HAP-1 (cell line): ENCODE measurements around the gene TTLL5.

ENCODE experiments used
- DNase-seq, 2 experiments: peaks; one replicate each; pipeline ENCODE4 v3.0.0-alpha.2; 2016 to 2020; ENCODE audit warnings: low spot score in 2 of 2
- H3K27me3 ChIP-seq: fragments of 250-450 bp; sonication (Bioruptor Pico); 2 replicates; pipeline ENCODE4 v1.5.1; 2020; ENCODE audit warnings: low read depth, mild to moderate bottlenecking, moderate library complexity
- H3K36me3 ChIP-seq: fragments of 250-450 bp; sonication (Bioruptor Pico); replicated peaks from 2 replicates; pipeline ENCODE4 v1.5.1; 2020; ENCODE audit warnings: mild to moderate bottlenecking
- H3K4me1 ChIP-seq: fragments of 250-450 bp; sonication (Bioruptor Pico); 2 replicates; pipeline ENCODE4 v1.5.1; 2020; ENCODE audit warnings: mild to moderate bottlenecking
- H3K4me3 ChIP-seq: fragments of 250-450 bp; sonication (Bioruptor Pico); 2 replicates; pipeline ENCODE4 v1.5.1; 2020; ENCODE audit warnings: mild to moderate bottlenecking, moderate library complexity
- H3K9me3 ChIP-seq: fragments of 250-450 bp; sonication (Bioruptor Pico); 2 replicates; pipeline ENCODE4 v1.5.1; 2020; ENCODE audit warnings: mild to moderate bottlenecking, moderate library complexity
- in situ Hi-C: fragments of 300-500 bp; cut with MboI; formaldehyde crosslinking; loops from 3 replicates; pipeline ENCODE4 v1.14.3; 2020; ENCODE audit warnings: low sequenced_read_pairs, inconsistent platforms, mixed read lengths

Gene TTLL5

GRCh38 chr14:75984674-75985073 lies 323.6 kb downstream of the TTLL5 start:
- Histone ChIP-seq H3K27me3 (no peaks in the 10 kb centered on the region), H3K4me3 (no peak overlapping the region), H3K4me1 (peaks cover 8% of the 10 kb centered on the region), H3K9me3 (no peaks in the 10 kb centered on the region), H3K36me3 (no peaks in the 10 kb centered on the region)
- in situ Hi-C loops = loop anchor here (5.0 kb wide), 1 partner anchor 272 kb away; no protein-coding TSS in a partner anchor
- DNase-seq = no peak

DNA sequence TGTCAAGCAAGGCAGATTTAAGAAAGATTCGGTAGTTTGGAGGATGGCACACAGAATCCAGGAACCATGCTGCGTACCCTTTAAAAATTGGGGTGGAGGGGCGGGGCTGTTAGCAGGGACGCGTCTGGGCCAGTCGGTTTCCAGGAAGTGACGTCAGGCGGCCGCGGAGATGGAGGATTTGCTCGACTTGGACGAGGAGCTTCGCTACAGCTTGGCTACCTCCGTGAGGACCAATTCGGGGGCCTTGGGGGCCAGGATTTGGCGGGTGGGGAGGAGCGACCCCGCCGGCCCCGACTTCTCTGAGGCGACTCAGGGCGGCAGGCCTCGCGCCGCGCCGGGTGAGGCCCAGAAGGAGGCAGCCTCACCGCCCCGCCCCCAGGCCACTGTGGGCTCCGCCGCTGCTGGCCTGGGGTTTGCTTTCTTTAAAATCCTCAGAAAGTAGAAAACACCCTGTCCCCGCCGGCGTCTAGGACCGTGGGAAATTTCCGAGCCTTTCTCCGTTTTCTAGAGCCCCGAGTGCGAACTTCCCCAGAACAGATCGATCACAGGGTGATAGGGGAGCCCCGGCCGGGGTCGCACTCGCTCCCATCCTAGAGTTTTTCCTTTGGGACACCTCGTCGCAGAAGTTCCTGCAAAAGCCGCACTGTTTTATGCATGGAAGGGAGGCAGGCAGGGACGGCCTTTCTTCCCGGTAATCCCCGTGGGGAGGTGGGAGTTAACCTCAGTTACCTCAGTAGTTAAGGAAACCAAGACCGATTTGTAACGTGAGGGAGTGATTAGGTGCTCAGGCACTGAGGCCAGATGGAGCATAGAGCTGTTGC lies 324.8 kb downstream of the TTLL5 start, which contains the start of gene IFT43:
IFT43 (plus strand) TSS at position 146 of the 821 bp plus-strand sequence; CDS start at position 170, 24 bp downstream.
- in situ Hi-C loops = no loop called here

GRCh38 chr14:75986439-75986765 lies 325.4 kb downstream of the TTLL5 start:
- no peaks in the 10 kb centered on the region for H3K36me3 ChIP-seq
- in situ Hi-C loops = no loop called here
- H3K9me3 ChIP-seq = no peaks in the 10 kb centered on the region
- no peaks in the 10 kb centered on the region for H3K27me3 ChIP-seq
- DNase-seq = no peak
- peak overlapping the region; percentile 87 for H3K4me3 ChIP-seq
- H3K4me1 ChIP-seq = peaks cover 7% of the 10 kb centered on the region

More for the DNA sequence above, 324.8 kb downstream of the TTLL5 start, which contains the start of gene IFT43:
- H3K4me3 ChIP-seq = peak within 1 kb of the TSS; percentile 87
- no peaks in the 10 kb centered on the region for H3K27me3 ChIP-seq
- peak; percentile 66 to 90 for DNase-seq
- peaks cover 8% of the 10 kb centered on the region for H3K4me1 ChIP-seq
- no peaks in the 10 kb centered on the region for H3K9me3 ChIP-seq
- H3K36me3 ChIP-seq = no peaks in the 10 kb centered on the region

DNA sequence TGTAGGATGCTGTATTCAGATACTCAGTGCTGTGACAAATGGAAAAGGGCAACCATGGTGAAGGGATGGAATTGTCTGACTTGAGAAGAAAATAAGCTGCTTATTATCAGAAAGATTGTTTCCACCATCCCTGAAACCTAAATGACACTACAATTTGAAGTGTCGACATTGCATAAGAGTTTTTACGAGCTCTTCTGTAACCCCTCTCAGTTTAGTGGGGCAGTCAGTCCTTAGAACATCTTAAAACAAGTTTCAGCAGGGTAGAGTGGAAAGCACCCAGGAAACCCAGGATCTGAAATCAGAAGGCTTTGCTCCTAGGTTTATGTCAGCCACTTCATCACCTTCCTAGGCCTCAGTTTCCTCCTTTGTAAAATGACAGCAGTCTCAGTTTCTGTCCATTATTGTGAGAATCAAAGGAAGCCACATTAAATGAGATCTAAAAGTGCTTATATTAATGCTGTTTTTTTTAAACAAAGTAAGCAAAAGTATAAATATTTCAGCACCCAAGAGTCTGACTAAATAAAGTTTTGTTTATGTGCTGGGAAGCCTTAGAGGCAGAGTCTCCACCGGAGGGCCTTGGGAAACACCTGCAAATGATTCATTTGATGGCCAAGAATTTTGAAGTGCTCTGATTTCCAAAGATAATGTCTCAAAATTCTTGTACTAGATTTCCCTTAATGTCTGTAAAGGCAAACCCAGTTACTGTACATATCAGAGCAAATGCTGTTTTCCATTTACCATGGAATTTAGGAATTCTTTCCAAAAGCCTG lies 326.3 kb downstream of the TTLL5 start:
- H3K9me3 ChIP-seq = no peaks in the 10 kb centered on the region
- no peaks in the 10 kb centered on the region for H3K27me3 ChIP-seq
- in situ Hi-C loops = no loop called here
- H3K4me1 ChIP-seq = peaks cover 4% of the 10 kb centered on the region; the same call in 1 of the 2 replicates
- no peak for DNase-seq
- H3K36me3 ChIP-seq = peaks cover 7% of the 10 kb centered on the region
- H3K4me3 ChIP-seq = no peak overlapping the region

GRCh38 chr14:75989134-75989533 lies 328.1 kb downstream of the TTLL5 start:
- DNase-seq = no peak
- Histone ChIP-seq H3K9me3 (no peaks in the 10 kb centered on the region), H3K27me3 (no peaks in the 10 kb centered on the region), H3K36me3 (peaks cover 13% of the 10 kb centered on the region), H3K4me3 (no peak overlapping the region), H3K4me1 (peaks cover 4% of the 10 kb centered on the region; the same call in 1 of the 2 replicates)
- in situ Hi-C loops = no loop called here

DNA sequence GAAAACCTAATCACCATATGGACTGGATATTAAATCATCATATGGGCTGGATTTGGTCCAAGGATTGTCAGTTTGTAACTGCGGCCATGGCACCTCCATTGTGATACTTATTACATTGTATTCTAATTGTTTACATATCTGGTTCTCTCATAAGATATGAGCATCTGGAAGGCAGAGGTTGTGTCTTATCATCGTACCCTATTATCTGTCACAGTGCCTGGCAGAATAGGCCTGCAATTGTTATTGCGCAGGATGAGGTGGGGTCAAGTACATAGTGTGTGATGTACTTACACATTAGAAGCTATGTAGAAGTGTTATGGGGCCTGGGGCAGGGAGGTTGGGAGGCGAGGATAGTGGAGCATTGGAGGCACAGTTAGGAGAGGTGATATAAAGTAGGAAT lies 329.3 kb downstream of the TTLL5 start:
- no peaks in the 10 kb centered on the region for H3K27me3 ChIP-seq
- peaks cover 2% of the 10 kb centered on the region; the same call in 1 of the 2 replicates for H3K4me1 ChIP-seq
- no peak overlapping the region for H3K4me3 ChIP-seq
- no peaks in the 10 kb centered on the region for H3K9me3 ChIP-seq
- no peak for DNase-seq
- in situ Hi-C loops = no loop called here
- H3K36me3 ChIP-seq = peaks cover 13% of the 10 kb centered on the region

DNA sequence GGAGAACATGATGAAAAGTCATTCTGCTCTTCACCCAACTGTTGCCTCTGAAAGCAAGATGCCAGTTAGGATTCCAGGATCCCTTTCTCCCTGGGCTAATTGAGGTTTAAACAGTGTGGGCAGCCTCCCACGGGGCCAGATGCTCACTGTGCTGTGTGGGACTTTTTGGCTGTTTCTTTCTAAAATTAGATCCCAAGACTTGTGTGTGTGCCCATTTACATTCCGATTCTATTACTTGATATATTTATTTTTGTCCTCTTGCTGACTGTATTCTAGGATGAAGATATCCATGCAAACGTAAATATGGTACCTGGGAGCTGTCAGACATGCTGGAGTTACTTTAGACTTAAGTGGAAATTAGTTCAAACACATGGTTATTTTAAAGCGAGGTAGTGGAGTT lies 330.7 kb downstream of the TTLL5 start:
- Histone ChIP-seq H3K36me3 (peaks cover 17% of the 10 kb centered on the region), H3K4me3 (no peak overlapping the region), H3K4me1 (no peaks in the 10 kb centered on the region), H3K9me3 (no peaks in the 10 kb centered on the region), H3K27me3 (no peaks in the 10 kb centered on the region)
- in situ Hi-C loops = no loop called here
- DNase-seq = no peak

DNA sequence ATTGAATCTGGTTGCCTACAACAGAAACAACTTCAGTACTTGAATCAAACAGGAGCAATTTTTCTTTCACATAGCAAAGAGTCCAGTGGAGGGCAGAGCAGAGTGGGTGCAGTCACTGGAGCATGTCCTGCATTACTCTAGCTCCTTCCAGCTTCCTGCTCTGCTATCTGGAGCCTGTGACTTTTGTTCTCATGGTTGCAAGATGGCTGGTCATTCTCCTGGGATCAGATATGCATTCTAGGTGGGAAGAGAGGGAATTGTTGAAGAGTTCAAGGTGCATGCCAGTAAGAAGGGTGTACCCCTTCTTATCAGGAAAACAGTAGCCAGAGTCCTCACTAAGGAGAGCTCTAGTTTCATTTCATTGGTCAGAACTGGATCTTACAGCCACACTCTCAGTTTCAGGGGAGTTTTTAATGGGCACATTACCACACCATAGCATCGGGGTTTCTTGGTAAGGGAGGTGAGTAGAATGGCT lies 332.6 kb downstream of the TTLL5 start:
- no peak for DNase-seq
- H3K4me3 ChIP-seq = no peak overlapping the region
- no peaks in the 10 kb centered on the region for H3K4me1 ChIP-seq
- no peaks in the 10 kb centered on the region for H3K27me3 ChIP-seq
- H3K9me3 ChIP-seq = no peaks in the 10 kb centered on the region
- peaks cover 17% of the 10 kb centered on the region for H3K36me3 ChIP-seq
- in situ Hi-C loops = no loop called here

- Histone ChIP-seq H3K27me3 (no peaks in the 10 kb centered on the region), H3K4me1 (no peaks in the 10 kb centered on the region), H3K9me3 (no peaks in the 10 kb centered on the region), H3K36me3 (peaks cover 17% of the 10 kb centered on the region), H3K4me3 (no peak overlapping the region)
- in situ Hi-C loops = no loop called here
- DNase-seq = no peak
These were observed 334.5 kb downstream of the TTLL5 start for GRCh38 chr14:75995372-75996041.

GRCh38 chr14:75996488-75996887 lies 335.4 kb downstream of the TTLL5 start:
- Histone ChIP-seq H3K4me3 (no peak overlapping the region), H3K4me1 (no peaks in the 10 kb centered on the region), H3K36me3 (peaks cover 17% of the 10 kb centered on the region), H3K9me3 (no peaks in the 10 kb centered on the region), H3K27me3 (no peaks in the 10 kb centered on the region)
- in situ Hi-C loops = no loop called here
- DNase-seq = no peak

- H3K4me1 ChIP-seq = no peaks in the 10 kb centered on the region
- no peak overlapping the region for H3K4me3 ChIP-seq
- in situ Hi-C loops = no loop called here
- no peaks in the 10 kb centered on the region for H3K9me3 ChIP-seq
- peaks cover 10% of the 10 kb centered on the region for H3K36me3 ChIP-seq
- DNase-seq = no peak
- H3K27me3 ChIP-seq = no peaks in the 10 kb centered on the region
These were observed 338.6 kb downstream of the TTLL5 start for GRCh38 chr14:75999511-76000190.

GRCh38 chr14:76002383-76002782 lies 341.3 kb downstream of the TTLL5 start:
- Histone ChIP-seq H3K27me3 (no peaks in the 10 kb centered on the region), H3K9me3 (no peaks in the 10 kb centered on the region), H3K4me3 (no peak overlapping the region), H3K36me3 (peaks cover 13% of the 10 kb centered on the region), H3K4me1 (no peaks in the 10 kb centered on the region)
- in situ Hi-C loops = no loop called here
- DNase-seq = no peak
